ENCODE measurements around the gene CCDC14.

The CCDC14 gene

DNA sequence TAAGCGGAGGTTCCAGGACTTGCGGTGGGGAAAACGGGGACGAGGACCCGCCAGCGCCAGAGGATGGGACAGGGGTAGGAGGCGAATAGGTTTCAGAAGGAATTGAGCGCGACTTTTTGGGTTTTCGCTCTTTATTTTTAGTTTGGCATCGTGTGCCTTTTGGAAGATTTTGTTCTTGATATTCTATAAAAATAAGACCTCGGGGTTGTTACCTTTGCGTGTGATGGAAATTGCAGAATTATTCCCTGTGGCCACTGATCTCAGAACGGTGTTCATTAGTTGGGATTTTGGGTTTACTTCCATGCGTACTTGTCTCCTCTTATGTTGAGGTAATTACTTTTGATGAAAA is 453 bp upstream of the CCDC14 start:
- DNase-seq = no peak

- DNase-seq = peak; percentile 78 to 96
Measured at GRCh38 chr3:123953735-123954134, 7.3 kb downstream of the CCDC14 start.

GRCh38 chr3:123952844-123953520 is 8.0 kb downstream of the CCDC14 start:
- no peak for DNase-seq

DNA sequence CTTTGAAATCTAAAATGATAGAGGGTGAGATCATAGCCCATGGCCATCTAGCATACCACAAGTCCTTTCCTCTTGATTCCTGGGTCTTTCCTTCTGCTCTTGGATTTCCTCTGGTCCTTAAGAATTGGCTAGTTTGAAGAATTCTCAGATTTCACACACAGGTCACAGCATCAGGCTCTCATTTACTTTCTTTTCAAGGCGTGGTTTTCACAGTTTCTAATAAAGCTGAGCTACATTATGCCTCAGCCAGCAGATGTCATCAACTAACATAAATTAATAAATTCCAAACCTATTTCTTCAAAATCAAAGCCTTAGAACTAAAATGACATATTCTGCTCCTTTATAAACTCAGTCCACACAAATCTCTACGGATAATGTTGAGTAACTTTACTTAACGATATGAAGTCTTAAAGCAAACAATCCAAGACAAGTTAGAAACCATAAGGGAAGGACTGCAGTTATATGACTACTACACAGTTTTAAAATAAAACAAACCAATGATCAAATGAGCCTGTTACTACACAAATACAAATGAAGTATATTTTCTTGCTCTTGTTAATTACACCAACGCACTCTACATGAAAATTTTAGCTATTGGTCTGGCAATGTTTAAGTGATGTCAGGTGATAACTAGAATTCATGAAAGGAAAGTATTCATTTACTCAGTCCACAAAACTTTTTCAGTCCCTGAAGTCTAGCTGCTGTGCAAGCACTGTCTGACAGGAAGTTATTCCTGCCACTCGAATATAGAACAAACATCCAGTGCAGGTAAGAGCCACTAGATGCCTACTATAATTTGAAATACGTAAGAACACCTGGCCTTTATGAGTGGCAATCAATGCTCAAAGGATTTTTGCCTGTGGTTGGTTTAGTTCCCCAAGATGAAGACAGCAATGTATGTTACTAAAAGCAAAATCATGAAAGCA is 9.2 kb downstream of the CCDC14 start:
- DNase-seq = no peak

- no peak for DNase-seq
Measured at GRCh38 chr3:123949641-123950040, 11.4 kb downstream of the CCDC14 start.

GRCh38 chr3:123948449-123948848 is 12.6 kb downstream of the CCDC14 start:
- no peak for DNase-seq

GRCh38 chr3:123947482-123947881 is 13.5 kb downstream of the CCDC14 start:
- DNase-seq = no peak

GRCh38 chr3:123941542-123941941 is 19.5 kb downstream of the CCDC14 start:
- no peak for DNase-seq

GRCh38 chr3:123941121-123941520 is 19.9 kb downstream of the CCDC14 start:
- DNase-seq = peak; percentile 24 to 60

DNA sequence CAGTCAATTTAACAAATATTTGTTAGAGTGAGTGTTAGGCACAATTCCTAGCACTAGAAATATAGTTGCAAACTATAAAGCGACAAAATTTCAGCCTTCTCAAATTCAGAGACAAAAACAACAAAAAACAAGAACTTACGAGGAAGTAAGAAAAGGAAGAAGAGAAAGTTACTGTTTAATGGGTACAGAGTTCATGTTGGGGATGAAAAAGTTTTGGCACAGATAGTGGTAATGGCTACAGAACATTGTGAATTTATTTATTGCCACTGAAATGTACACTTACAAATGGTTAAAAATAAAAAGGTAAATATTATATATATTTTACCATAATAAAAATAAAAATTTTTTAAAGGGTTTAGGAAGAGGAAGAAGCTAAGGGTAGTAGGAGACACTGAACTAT is 21.3 kb downstream of the CCDC14 start:
- DNase-seq = no peak

GRCh38 chr3:123936400-123936799 is 24.6 kb downstream of the CCDC14 start:
- no peak for DNase-seq

DNA sequence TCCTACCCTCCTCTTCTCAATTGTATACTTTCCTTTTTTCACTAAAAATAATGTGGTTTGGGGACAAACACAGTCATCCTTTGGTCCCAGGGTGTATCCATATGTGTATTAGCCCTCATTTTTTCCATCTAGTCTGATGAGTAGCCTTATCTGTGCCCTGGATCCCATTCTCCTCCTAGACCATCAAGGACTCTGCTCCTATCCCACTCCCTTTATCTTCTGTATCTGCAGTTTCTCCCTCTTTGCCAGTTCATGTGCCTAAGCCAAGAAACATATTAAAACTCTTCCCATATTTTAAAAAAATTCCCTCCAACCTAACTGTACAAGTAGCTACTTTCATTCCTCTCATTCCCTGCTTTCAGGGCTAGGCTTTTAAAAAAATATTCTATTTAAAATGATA is 25.2 kb downstream of the CCDC14 start:
- DNase-seq = no peak

GRCh38 chr3:123934250-123934649 is 26.8 kb downstream of the CCDC14 start:
- DNase-seq = no peak

GRCh38 chr3:123930445-123930844 is 30.6 kb downstream of the CCDC14 start:
- no peak for DNase-seq

GRCh38 chr3:123929325-123929724 is 31.7 kb downstream of the CCDC14 start:
- no peak for DNase-seq

- DNase-seq = no peak
Measured at GRCh38 chr3:123926396-123926795, 34.6 kb downstream of the CCDC14 start.

DNA sequence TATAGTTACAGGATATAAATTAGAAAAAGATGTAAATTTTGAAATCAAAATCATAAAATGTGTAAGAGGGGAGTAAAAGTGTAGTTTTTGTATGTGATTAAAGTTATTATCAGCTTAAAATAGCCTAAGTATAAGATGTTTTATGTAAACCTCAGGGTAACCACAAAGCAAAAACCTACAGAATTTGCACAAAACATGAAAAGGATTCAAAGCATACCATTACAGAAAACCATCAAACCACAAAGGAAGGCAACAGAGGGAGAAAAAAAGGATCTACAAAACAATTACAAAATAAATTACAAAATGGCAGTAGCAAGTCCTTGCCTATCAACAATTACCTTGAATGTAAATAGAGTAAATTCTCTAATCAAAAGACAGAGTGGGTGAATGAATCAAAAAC is 40.2 kb downstream of the CCDC14 start:
- no peak for DNase-seq

GRCh38 chr3:123920383-123920782 is 40.6 kb downstream of the CCDC14 start:
- DNase-seq = no peak

DNA sequence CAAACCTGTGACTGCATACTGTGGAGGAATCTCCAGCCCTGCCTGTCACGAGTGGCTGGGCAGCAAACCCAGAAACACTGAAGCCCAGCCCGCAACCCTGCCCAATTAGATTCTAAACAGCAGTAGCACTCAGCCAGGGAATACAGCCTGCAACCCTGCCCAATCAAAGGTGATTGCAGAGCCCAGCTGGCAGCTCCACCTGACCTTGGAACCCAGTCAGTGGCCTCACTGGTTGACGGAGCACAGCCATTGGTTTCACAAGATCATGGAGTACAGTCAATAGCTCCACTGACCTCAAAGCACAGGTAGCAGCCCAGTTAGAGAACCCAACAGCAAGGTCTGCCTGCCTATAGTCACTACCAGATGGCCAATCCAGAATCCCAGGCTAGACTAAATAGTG is 41.7 kb downstream of the CCDC14 start:
- DNase-seq = no peak

- no peak for DNase-seq
Measured at GRCh38 chr3:123914829-123915228, 46.2 kb downstream of the CCDC14 start.

GRCh38 chr3:123909785-123910184 is 51.2 kb downstream of the CCDC14 start:
- no peak for DNase-seq

- DNase-seq = peak in 1 of 2 experiments; percentile 37
Measured at GRCh38 chr3:123907720-123908119, 53.3 kb downstream of the CCDC14 start.

GRCh38 chr3:123899300-123899865 is 61.6 kb downstream of the CCDC14 start:
- DNase-seq = no peak

GRCh38 chr3:123893012-123893411 is 68.0 kb downstream of the CCDC14 start:
- DNase-seq = no peak
